Mammary epithelial cell (primary cell): ENCODE results near the gene TAC3.

Experiments used
- EZH2 ChIP-seq: IDR thresholded peaks from 2 replicates; pipeline ENCODE4 v1.6.1; 2012; ENCODE audit warnings: low read length, inconsistent platforms, borderline replicate concordance
- TF ChIP-seq, protein P1 (sequence below), 2 donors: IDR thresholded peaks in 1 of 2; conservative IDR thresholded peaks in 1 of 2; 2 replicates each; pipeline ENCODE4 v1.5.1; 2011 to 2012; ENCODE audit warnings: inconsistent platforms in 2 of 2, low read length in 2 of 2, mild to moderate bottlenecking in 2 of 2, control low read depth in 1 of 2, low read depth in 1 of 2; ENCODE audit not compliant: insufficient read depth in 1 of 2; ENCODE audit errors: extremely low read depth in 1 of 2

DNA sequence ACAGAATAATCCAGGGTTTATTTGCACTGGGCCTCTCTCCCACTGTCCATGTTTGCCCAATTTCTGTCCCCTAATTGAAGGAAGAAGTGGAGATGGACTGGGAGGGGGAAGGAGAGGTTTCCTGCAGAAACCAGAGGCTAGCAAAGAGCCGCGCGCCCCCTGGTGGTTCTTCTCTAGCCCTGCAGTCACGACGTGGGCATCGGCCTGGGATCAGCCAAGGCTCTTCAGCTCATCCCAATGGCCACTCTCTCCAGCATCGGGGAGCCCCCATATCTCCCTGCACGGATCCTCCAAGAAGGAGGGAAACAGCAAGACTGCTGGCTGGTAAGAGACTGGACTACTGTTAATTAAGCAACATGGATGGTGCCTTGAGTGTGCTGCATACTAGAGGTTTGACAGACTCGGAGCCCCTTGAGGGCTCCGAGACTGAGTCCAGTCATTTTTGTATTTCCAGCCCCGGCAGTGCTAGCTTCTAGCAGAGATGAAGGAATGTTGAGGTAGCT is 28.7 kb downstream of the TAC3 start:
- TF ChIP-seq, protein P1, sequence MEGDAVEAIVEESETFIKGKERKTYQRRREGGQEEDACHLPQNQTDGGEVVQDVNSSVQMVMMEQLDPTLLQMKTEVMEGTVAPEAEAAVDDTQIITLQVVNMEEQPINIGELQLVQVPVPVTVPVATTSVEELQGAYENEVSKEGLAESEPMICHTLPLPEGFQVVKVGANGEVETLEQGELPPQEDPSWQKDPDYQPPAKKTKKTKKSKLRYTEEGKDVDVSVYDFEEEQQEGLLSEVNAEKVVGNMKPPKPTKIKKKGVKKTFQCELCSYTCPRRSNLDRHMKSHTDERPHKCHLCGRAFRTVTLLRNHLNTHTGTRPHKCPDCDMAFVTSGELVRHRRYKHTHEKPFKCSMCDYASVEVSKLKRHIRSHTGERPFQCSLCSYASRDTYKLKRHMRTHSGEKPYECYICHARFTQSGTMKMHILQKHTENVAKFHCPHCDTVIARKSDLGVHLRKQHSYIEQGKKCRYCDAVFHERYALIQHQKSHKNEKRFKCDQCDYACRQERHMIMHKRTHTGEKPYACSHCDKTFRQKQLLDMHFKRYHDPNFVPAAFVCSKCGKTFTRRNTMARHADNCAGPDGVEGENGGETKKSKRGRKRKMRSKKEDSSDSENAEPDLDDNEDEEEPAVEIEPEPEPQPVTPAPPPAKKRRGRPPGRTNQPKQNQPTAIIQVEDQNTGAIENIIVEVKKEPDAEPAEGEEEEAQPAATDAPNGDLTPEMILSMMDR (conservative IDR thresholded peaks at IDR 0.05 in 1 of 2, IDR thresholded peaks at IDR 0.05 in 1 of 2; ENCODE audit: extremely low read depth in 1 of 2, insufficient read depth in 1 of 2, low read depth in 1 of 2, low read length in 2 of 2): peak; percentile 94 to 95
- TF ChIP-seq EZH2: no peak
